Ramos (cell line): Measurements from ENCODE around the gene MARCHF3.
"Not testable (repeated sequence)": the region's sequence is repeated elsewhere in the genome, so short reads cannot be mapped to it uniquely, and the experiment has no call there.

Experiments used
- in situ Hi-C: fragments of 300-500 bp; cut with MboI; formaldehyde crosslinking; loops from one replicate; pipeline ENCODE4 v1.14.3; 2022; ENCODE audit warnings: low sequenced_read_pairs; ENCODE audit not compliant: unreplicated experiment

MARCHF3 gene

GRCh38 chr5:126925482-126925881, 104.9 kb downstream of the MARCHF3 start:
- in situ Hi-C loops = no loop called here

GRCh38 chr5:126924331-126925033, 105.9 kb downstream of the MARCHF3 start:
- in situ Hi-C loops = no loop called here

- in situ Hi-C loops = no loop called here
Measured at GRCh38 chr5:126921241-126922091, 108.9 kb downstream of the MARCHF3 start.

- in situ Hi-C loops = no loop called here
Measured at GRCh38 chr5:126920291-126920690, 110.1 kb downstream of the MARCHF3 start.

GRCh38 chr5:126919566-126919965, 110.8 kb downstream of the MARCHF3 start:
- in situ Hi-C loops = no loop called here

- in situ Hi-C loops = no loop called here
Measured at GRCh38 chr5:126918615-126918957, 111.8 kb downstream of the MARCHF3 start.

- in situ Hi-C loops = no loop called here
Measured at GRCh38 chr5:126917918-126918614, 112.3 kb downstream of the MARCHF3 start.

- in situ Hi-C loops = no loop called here
Measured at GRCh38 chr5:126915496-126915895, 114.9 kb downstream of the MARCHF3 start.

- in situ Hi-C loops = no loop called here
Measured at GRCh38 chr5:126914801-126915436, 115.4 kb downstream of the MARCHF3 start.

- in situ Hi-C loops = no loop called here
Measured at GRCh38 chr5:126912616-126913200, 117.7 kb downstream of the MARCHF3 start.

GRCh38 chr5:126911986-126912385, 118.4 kb downstream of the MARCHF3 start:
- in situ Hi-C loops = no loop called here

- in situ Hi-C loops = no loop called here
Measured at GRCh38 chr5:126909856-126910255, 120.5 kb downstream of the MARCHF3 start.

GRCh38 chr5:126904407-126904806, 126.0 kb downstream of the MARCHF3 start:
- in situ Hi-C loops = not testable (repeated sequence)

- in situ Hi-C loops = no loop called here
Measured at GRCh38 chr5:126900796-126901195, 129.6 kb downstream of the MARCHF3 start.

- in situ Hi-C loops = no loop called here
Measured at GRCh38 chr5:126899476-126899875, 130.9 kb downstream of the MARCHF3 start.

- in situ Hi-C loops = no loop called here
Measured at GRCh38 chr5:126897851-126898630, 132.3 kb downstream of the MARCHF3 start.

- in situ Hi-C loops = no loop called here
Measured at GRCh38 chr5:126896170-126896702, 134.1 kb downstream of the MARCHF3 start.

- in situ Hi-C loops = not testable (repeated sequence)
Measured at GRCh38 chr5:126895712-126896111, 134.6 kb downstream of the MARCHF3 start.

GRCh38 chr5:126890414-126890813, 139.9 kb downstream of the MARCHF3 start:
- in situ Hi-C loops = not testable (repeated sequence)
